T follicular helper cell (primary cell): Measurements from ENCODE around the gene GLYAT.
"Not testable (repeated sequence)": the region's sequence is repeated elsewhere in the genome, so short reads cannot be mapped to it uniquely, and the experiment has no call there.

Experiments
- DNase-seq: peaks from one replicate; pipeline ENCODE4 v3.0.0-alpha.2; 2020; ENCODE audit warnings: low read depth

Gene GLYAT

DNA sequence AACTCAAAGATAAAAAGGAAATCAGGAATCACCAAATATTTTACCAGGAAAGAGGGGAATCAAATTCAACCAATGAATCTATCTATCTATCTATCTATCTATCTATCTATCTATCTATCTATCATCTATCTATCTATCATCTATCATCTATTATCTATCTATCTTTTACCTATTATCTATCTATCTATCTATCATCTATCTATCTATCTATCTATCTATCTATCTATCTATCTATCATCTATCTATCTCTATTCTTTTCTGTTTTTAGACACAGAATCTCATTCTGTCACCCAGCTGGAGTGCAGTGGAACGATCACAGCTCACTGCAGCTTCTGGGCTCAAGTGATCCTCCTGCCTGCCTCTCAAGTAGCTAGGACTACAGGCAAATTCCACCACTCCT, 54.2 kb downstream of the GLYAT start:
- not testable (repeated sequence) for DNase-seq

GRCh38 chr11:58676563-58677135, 55.1 kb downstream of the GLYAT start:
- DNase-seq = no peak

GRCh38 chr11:58675334-58676155, 56.2 kb downstream of the GLYAT start:
- peak; percentile 55 for DNase-seq

DNA sequence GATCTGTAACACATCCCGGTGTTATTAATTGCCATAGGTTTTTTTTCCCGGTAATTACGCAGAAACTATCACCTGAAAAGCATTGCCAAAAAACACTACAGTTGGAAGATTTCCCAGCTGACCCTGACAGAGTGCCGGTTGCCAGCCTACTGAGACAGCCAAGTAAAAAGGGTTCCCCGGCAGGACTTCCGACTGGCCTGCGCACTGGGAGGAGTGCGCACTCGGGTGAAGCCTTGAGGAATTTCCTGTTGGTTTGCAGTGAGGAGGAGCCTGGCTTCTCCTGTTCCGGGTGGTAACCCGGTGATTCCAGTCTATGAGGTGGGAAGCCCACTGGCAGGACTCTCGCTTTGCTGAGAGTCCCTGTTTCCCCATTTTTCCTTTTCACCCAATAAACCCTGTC, 57.1 kb downstream of the GLYAT start:
- no peak for DNase-seq

GRCh38 chr11:58671983-58672633, 59.6 kb downstream of the GLYAT start:
- no peak for DNase-seq

- DNase-seq = no peak
These were observed 71.7 kb downstream of the GLYAT start for GRCh38 chr11:58659910-58660570.

DNA sequence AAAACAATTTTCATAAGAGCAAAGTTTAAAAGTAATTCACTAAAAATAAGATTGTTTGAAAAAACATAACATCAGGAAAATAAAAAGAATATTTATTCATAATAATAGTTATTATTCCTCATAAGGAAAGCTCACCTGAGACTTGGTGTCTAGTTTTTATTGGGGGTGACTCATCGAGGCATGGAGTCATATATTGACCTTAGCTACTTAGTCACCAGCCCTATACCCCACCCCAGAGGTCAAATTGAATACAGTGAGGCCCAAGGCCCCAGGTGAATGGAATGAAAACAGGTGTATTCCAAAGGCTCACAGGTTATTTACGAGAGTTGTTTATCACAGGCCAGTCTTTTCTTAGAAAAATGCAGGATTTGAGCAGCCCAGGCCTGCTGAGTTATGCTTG, 72.3 kb downstream of the GLYAT start:
- DNase-seq = no peak
